ENCODE results near the gene COBL. TPM values are rescaled to one million over a fixed set of nuclear protein-coding genes. Genes with fewer than 3 reads are reported as not detected.

Gene COBL
- total and polyA plus RNA-seq, 12 donors: 15.5 to 109 (median 87.8) TPM

DNA sequence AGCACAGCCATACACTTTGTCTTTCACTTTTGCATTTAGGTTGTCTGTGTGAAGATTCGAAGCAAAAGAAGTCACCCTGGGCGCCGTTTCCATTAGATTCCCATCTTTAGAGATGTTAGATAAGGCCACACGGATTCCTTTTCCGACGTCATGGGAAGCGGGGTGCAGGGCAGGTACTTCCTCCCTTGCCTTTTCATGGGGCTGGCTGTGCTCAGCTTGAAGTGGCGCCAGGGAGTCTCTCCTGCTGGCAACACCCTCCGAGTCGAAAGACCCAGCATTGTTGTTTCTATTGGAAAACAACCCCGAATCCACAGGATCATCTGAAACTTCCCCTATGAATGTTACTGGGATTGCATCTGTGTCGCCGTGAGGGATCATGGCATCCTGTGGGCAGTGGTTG lies 287.5 kb downstream of the COBL start:
- H3K4me1 ChIP-seq: peaks cover 0 to 19% (median 7%) of the 10 kb centered on the region in 9 donors
- peak overlapping the region in 2 of 10 donors; percentile 4 to 22 for H3K4me3 ChIP-seq
- DNase-seq (peak in 1 of 2 donors; percentile 40), ATAC-seq (peak in 6 of 8 donors; percentile 19 to 84 (median 64))
- no peaks in the 10 kb centered on the region for H3K36me3 ChIP-seq
- intact Hi-C loops (cut with DNase I): no loop called here
- peak overlapping the region in 5 of 10 donors; percentile 7 to 65 (median 44) for H3K27ac ChIP-seq
- TF ChIP-seq, protein P1, sequence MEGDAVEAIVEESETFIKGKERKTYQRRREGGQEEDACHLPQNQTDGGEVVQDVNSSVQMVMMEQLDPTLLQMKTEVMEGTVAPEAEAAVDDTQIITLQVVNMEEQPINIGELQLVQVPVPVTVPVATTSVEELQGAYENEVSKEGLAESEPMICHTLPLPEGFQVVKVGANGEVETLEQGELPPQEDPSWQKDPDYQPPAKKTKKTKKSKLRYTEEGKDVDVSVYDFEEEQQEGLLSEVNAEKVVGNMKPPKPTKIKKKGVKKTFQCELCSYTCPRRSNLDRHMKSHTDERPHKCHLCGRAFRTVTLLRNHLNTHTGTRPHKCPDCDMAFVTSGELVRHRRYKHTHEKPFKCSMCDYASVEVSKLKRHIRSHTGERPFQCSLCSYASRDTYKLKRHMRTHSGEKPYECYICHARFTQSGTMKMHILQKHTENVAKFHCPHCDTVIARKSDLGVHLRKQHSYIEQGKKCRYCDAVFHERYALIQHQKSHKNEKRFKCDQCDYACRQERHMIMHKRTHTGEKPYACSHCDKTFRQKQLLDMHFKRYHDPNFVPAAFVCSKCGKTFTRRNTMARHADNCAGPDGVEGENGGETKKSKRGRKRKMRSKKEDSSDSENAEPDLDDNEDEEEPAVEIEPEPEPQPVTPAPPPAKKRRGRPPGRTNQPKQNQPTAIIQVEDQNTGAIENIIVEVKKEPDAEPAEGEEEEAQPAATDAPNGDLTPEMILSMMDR (IDR thresholded peaks at IDR 0.05): no peak
- H3K27me3 ChIP-seq: no peaks in the 10 kb centered on the region
- no peaks in the 10 kb centered on the region for H3K9me3 ChIP-seq
- WGBS, 2 donors: 69 to 73% methylated on average over 13 of the region's 13 CpGs

DNA sequence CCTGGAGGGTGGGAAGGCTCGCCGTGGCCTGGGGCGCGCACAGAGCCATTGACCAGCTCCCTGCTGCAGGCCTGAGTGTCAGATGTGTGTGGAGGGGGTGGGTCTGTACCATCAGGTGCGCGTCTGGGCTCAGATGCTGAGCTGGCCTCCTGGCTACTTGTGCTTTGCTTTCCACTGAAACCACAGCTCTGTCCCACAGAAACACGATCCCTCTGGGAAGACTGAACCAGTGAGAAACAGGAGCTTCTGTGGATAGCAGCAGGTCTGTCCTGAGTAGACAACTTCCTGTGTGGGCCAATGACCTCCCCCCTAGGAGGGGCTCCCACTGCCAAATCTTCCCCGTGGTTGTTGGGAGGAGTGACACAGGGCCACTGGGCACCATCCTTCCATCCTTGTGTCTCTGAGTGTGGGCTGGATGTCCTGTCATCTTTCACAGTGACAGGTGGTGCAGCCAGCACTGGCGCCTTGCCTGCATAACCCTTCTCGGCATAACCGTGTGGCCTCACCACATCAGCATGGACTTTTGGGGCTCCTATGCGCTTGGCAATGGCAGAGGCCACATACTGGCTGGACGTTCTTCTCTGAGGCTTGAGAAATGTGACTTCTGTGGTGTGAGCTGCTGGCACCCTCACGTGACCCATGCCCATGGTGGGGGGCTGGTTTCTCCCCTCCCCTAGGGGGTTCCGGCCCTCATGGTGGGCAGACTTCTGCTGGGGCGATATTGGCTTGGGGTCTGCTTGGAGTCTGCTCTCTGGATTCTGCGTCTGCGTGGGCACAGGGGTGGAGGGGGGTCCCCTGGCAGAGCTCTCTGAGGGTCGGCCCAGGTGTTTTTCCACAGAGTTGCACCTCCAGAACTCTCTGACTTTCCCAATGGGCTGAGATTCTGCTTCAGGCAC lies 288.4 kb downstream of the COBL start:
- Histone ChIP-seq H3K27ac (peak overlapping the region in 4 of 10 donors; percentile 7 to 65 (median 51)), H3K4me3 (no peak overlapping the region), H3K4me1 (peaks cover 0 to 13% (median 0%) of the 10 kb centered on the region in 9 donors), H3K27me3 (no peaks in the 10 kb centered on the region), H3K9me3 (no peaks in the 10 kb centered on the region), H3K36me3 (no peaks in the 10 kb centered on the region)
- TF ChIP-seq, protein P1 (IDR thresholded peaks at IDR 0.05): no peak
- ATAC-seq (peak in 3 of 8 donors; percentile 6 to 33 (median 12)), DNase-seq (no peak)
- 89% methylated on average over 19 of the region's 19 CpGs for WGBS, 2 donors
- intact Hi-C loops (cut with DNase I): no loop called here

DNA sequence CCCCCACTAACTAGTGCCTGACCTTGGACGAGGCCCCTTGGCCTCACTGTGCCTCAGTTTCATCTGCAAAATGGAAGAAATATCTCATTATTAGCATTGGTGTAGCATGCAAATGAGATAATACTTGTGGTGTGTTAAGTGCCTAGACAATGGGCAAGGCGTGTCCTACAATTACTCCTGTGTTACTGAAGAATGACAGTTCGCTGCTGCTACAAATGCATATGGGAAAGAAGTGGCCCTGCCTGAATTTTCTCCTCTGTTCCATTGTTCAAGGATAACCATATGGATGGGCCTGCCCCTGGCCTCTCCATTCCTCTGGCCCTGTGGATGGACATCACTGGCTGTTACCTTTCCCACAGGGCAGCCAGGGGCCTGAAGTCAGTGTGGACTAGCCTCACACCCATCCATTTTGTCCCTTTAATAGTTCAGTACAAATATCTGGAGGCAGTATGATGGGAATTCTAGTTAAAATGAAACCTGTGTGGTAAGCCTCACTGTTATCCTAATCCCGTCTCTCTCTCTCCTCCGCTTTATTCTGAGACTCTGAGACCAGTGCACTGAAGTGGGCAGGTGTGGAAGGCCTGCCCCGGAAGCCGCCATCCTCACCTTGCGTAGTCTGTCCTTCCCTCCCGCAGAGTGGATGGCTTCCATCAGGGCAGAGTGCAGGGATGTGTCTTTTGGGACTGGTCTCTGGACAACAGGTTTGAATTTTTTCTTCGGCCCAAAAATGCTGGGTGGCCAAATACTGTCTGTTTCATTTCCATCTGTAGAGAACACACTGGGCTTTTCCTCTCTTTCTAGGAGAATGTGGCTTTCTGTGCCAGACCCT lies 289.3 kb downstream of the COBL start:
- Histone ChIP-seq H3K27me3 (no peaks in the 10 kb centered on the region), H3K36me3 (no peaks in the 10 kb centered on the region), H3K27ac (no peak overlapping the region), H3K9me3 (no peaks in the 10 kb centered on the region), H3K4me1 (peaks cover 0 to 13% (median 0%) of the 10 kb centered on the region in 9 donors), H3K4me3 (no peak overlapping the region)
- TF ChIP-seq, protein P1 (IDR thresholded peaks at IDR 0.05): no peak
- intact Hi-C loops (cut with DNase I): no loop called here
- ATAC-seq (no peak), DNase-seq (no peak)
- WGBS, 2 donors: 96 to 97% methylated on average over 10 of the region's 10 CpGs

- Histone ChIP-seq H3K9me3 (no peaks in the 10 kb centered on the region), H3K36me3 (no peaks in the 10 kb centered on the region), H3K27ac (no peak overlapping the region), H3K4me1 (peaks cover 0 to 13% (median 0%) of the 10 kb centered on the region in 9 donors), H3K27me3 (no peaks in the 10 kb centered on the region), H3K4me3 (no peak overlapping the region)
- TF ChIP-seq, protein P1 (IDR thresholded peaks at IDR 0.05): no peak
- ATAC-seq (no peak), DNase-seq (no peak)
- intact Hi-C loops (cut with DNase I): no loop called here
- WGBS, 2 donors: 97 to 98% methylated on average over 12 of the region's 12 CpGs
Measured at GRCh38 chr7:51026341-51026740, 290.3 kb downstream of the COBL start.

Measured in heart right ventricle (tissue), 16 donors.